Measurements from ENCODE around the gene HCFC1.
A peak's percentile ranks its signal among the peaks of the same experiment; 100 is the strongest.

The HCFC1 gene

DNA sequence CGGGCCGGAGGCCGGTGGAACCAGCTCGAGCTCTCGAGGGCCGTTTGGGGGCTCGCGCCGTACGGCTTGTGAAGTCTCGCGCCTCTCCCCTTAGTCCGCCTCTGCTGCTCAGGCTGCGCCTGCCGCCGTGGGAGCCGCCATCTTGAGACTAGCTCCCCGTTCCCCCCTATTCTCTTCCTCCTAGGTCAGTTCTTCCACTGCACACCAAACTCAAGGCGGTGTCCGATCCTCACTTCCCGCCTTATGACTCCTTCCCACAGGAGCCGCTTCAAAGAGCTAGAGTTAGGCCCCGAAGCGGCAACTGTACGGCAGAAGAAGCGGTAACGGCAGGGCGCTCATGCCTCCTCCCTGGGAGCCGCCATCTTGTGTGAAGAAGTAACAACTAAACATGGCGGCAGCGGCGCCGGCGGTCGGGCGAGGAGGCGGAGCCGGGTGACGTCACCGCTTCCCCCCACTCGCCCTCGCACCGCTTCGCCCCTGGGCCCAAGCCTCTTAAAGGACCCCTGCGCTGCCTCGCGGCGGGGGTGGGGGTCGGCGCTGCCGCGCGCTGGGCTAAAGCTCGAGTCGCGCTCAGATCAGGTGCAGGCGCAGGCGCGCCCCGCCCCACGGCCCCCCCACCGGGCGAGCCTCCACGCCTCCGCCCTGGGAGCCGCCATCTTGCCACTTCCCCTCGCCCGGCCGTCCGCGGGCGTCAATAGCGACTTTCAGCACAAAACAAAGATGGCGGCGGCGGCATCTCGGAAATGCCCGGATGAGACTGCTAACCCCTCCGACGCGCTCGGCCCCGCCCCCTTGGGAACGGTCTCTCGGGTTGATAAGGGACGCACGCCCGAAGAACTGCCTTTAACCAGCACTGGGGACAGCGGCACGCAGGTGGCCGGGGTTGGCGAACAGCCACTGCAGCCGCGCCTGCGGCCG lies at the start of gene HCFC1:
Gene HCFC1, minus strand, starts transcription at position 369 of the 918 bp plus-strand sequence. CDS start 978 bp downstream, outside the sequence.
- peak; percentile 98 to 99 (median 99) for DNase-seq

DNA sequence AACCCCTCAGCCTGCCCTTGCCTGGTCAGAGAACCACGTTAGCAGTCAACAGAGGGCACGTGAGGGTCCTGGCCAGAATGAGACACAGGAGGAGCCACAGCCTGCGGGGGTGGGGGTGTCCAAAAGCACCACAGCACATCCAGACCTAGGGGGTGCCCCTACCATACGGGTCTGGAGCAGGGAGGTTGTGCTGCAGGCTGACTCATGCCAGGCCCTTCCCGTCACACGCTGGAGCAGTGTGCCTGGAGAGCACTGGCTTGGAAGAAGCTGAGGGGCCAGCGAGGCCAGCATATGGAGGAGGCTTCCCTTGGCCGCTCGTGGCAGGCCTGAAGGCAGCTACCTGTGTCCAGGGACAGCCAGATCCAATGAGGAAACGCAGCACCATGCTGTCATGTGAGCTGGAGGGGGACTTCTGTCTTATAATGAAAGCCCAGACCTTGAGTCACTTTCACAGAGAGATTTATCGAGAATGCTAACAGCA lies 49.6 kb upstream of the HCFC1 start:
- no peak for DNase-seq

DNA sequence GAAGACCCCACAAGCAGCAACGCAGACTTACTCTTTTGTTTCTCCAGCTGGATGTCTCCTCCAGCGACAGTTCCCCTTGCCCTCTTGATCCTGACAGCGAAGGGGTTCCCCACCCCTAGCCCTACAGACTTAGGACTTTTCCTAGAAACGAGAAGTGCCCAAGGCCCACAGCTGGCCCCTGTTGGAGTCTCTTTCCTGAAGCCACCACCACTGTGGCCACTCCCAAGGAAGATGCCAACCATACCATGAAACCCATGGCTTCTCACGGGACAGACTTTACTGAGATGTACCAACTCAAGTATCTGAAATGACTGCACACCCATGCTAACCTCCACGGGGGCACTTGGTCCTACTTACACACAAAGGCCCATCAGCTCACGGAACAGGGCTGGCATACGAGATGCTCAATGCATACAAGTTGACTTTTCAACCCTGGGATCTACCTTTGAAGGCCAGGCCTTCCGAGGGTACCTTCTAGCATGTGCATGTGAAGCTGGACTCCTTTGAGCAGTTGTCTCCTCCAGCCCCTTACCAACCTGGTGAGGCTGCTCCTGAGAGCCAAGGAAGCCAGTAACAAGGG lies 49.0 kb upstream of the HCFC1 start:
- no peak for DNase-seq

DNA sequence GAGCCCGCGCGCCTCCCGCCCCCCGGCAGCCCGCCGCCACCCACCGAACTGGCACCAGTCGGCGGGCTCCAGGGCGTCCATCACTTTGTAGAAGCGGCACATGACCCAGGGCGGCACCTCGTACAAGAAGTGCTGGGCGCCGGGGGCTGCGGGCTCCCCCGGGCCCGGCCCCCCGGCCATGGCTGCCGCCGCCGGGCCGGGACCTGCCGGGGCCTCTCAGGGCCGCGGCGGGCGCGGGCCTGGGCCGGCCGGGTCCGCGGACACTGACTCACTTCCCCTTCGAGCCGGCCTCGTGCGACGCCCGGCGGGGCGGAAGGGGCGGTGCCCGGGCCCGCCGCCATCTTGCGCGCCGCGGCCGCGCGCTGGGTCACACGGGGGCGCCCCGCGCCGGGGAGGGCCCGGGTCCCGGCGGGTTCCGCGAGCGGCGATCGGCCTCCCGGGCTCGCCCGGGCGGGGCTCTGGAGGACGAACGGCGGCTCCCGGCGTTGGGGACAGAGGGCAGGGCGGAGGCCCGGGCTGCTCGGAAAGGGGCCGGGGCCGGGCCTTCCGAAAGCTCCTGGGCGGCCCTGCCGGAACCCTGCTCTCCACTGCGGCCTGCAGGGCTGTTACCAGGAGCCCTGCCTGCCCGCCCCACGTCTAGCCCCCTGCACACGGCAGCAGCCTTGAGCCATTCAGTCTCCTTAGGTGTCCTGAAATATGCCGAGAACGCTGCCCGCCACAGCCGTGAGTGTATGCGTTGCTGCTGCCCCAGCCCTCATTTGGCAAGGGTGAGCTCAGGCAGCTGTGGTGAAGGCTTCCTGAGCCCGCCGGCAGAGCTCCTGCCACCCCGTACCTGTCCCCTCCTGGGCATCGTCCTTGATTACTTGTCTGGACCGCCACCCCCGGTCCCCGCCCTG lies 48.3 kb upstream of the HCFC1 start, which contains the start of gene IRAK1:
Gene IRAK1, minus strand, starts transcription at position 270 of the 896 bp plus-strand sequence. Its CDS starts 90 bp downstream, at position 180.
- peak; percentile 63 to 83 (median 64) for DNase-seq

DNA sequence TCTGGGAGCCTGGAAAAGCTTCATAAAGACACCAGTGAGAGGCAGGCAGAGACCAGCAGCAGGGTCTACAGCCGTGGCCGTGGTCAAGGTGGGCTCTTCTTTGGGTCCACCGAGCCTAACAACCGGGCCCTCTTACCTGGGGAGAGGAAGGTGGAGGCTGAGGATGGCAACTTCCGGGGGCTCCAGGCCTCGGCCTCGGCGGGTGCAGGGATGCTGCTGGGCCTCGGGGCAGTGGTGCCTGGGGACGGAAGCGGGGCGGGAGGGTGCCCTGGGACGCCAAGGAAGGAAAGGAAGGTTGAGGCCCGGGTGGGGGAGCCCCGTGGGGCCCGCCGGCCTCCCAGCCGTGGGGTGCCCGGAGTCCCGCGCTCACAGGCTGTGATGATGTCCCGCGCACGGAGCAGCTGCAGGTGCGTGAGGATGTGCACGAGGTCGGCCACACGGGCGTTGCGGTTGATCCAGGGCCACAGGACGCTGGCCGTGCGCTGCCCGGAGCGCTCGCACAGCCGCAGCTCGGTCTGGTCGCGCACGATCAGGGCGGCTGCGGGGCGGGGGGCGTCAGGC lies 47.5 kb upstream of the HCFC1 start:
- DNase-seq = peak in 2 of 3 experiments; percentile 48 to 56

DNA sequence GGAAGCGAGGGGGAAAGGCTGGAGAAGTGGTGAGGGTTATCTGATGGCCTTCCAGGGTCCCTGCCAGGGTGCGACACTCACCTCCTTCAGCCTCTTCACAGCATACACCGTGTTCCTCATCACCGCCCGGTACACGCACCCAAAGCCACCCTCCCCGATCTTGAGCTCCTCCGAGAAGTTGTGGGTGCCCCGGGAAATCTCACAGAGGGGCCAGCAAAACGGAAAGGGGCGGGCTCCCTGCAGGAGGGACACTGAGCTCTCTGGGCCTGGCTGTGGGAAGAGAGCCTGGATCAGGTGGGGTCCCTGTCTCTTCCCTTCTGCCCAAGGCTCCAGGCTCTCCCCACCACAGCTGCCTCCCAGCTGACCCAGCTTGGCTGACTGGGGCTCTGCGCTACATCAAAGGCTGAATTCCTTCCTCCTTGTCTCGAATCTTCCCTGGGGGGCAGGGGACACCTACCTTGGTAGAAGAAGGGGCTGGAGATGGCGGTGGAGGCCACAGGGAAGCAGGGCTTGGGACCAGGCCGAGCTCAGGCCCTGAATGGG lies 47.0 kb upstream of the HCFC1 start:
- DNase-seq = no peak

DNA sequence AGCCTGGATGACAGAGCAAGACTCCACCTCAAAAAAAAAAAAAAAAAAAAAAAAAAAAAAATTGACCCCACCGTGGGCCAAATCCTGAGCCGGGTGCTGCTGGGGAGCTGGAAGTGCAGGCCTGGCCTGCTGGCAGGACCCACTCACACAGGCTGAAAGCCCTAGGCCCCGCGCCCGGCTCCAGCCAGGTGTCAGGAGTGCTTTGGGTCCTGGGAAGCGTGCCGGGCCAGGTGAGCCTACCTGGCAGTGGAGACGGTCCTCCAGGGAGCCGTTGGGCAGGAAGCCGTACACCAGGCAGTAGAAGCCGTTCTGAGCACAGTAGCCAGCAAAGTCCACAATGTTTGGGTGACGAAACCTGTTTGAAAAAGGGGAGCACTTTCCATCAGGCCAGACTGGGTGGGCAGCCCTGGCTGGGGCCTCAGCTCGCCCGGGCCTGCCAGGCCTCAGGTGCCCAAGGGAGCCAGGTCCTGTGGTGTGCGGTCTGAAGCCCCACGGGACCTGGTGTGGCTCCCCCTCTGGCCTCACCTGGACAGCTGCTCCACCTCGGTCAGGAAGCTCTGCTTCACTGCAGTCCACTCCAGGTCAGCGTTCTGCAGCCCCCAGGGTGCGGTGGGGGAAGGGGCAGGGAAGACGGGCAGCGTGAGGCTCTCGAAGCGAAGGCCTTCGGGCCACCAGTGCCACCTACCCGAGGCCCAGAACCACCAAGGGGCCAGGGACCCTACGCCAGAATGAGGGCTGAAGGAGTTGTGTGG lies 46.3 kb upstream of the HCFC1 start:
- DNase-seq = no peak

DNA sequence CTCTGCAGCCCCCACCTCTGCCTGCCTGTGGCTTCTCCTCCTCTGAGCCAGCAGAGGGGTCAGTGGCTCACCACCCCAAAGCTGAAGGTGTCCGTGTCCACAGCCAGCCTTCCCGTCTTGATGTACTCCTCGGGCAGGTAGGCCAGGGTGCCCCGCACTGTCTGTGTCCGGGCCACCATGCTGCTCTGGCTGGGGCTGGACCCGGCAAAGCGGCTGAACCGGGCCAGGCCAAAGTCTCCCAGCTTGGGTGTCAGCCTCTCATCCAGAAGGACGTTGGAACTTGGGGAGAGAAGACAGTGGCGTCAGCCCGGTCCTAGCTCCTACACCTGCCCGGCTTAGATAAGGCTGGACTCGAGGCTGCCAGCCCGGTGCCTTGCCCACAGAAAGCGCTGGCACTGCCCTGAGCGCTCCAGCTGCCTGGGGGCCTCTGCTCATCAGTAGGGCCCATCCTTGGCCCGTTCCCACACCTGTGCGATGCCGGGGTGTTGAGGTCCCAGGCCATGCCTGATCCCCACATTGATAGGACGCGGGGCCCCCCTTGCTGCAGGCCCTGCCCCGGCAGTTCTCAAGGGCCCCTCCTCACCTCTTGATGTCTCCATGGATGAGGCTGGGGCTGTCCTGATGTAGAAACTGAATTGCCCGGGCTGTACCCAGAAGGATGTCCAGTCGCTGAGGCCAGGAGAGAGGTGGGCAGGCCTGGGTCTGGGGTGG lies 44.9 kb upstream of the HCFC1 start:
- DNase-seq = no peak

DNA sequence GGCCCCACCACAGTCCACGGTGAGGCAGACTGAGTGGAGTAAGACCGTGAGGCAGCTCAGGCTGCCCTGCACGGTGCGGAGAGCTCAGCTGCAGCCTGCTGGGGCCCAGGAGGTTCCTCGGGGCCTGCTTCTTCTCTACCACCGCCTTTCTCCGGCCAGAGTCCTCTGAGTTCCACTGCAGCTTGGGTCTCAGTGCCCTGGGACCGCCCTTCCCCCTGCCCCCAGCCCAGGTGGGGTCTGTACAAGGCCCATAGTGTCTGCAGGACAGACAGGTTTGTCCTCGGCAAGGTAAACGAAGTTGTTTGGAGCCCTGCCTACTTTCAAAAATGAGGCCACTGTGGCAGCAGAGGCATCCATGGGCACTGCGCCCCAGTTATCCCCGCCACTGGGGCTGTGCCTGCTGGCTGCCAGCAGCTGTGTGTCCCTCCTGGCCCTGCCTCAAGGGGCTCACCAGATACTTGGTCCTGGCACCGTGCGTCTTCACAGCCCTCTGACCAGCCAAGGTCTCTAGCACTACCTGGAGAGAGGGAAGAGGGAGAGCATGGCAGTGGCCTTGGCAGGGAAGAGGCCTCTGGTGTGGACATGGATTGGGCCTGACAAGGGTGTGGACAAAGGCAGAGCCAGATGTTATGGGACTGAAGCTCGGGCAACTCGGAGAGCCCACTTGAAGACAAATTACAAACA lies 44.1 kb upstream of the HCFC1 start:
- no peak for DNase-seq

DNA sequence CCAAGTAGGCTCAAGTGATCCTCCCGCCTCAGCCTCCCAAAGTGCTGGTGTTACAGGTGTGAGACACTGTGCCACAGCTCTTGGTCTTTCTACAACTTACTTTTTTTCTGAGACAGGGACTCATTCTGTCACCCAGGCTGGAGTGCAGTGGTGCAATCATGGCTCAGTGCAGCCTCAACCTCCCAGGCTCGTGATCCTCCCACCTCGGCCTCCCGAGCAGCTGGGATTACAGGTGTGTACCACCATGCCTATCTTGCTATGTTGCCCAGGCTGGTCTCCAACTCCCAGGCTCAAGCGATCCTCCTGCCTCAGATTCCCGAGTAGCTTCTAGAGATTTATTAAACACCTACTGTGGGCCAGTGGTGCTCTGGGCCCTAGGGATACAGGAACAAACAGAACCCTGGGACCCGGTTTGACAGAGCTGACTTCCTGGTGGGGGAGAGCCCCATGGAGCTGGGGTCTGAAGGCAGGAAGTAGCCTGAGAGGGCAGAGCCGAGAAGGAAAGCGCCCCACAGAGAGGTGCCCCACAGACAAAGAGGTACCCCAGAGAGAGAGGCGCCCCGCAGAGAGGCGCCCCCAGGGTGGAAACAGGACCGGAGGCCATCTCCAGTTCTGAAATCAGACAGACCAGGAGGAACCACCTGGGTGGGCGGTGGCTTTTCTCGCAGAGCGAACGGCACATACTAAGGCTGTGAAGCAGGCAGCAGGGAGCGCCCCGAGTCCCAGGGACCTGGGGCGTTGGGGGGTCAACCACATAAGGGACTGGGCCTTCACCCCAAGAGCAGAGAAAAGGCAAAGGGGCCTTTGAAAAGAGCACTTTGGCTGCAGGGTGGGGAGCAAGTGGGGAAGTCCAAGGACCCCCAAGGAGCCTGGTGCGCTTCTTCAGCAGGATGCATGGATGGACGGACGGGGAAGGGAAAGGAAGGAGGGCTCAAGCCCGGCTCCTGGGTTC lies 43.1 kb upstream of the HCFC1 start:
- no peak for DNase-seq

DNA sequence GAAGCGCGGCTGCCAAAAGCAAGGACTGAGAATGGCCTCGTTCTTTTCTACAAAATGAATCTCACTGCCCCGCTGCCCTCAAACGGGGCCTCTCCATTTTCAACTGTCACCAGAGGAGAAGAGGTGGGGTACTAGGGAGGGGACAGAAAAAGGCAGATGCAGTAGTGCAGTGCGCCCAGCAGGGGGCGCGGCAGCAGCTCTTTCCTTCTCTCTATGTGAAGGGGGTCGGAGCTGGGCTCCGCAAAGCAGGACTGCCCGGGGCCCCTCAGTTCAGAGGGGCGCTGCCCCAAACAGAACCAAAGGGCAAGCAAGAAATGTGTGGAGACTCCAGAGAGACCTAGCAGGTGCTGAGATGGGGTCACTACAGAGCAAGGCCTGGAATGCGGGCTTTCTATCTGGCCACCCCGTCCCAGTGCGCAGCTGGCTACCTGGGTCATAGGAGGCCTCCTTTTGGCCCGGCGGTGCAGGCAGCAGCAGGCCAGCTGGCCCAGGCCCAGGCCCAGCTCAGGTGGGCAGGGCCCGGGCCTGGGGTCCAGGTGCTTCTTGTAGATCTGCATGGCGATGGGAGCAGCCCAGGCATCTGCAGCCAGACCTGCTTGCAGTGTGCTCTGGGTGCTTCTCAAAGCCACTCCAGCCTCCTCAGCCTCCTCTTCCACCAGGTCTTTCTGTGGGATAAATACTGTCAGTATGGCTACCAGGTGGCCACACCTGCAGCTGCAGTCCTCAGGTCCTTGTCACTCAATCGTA lies 42.2 kb upstream of the HCFC1 start:
- DNase-seq = peak; percentile 11 to 46 (median 41)

DNA sequence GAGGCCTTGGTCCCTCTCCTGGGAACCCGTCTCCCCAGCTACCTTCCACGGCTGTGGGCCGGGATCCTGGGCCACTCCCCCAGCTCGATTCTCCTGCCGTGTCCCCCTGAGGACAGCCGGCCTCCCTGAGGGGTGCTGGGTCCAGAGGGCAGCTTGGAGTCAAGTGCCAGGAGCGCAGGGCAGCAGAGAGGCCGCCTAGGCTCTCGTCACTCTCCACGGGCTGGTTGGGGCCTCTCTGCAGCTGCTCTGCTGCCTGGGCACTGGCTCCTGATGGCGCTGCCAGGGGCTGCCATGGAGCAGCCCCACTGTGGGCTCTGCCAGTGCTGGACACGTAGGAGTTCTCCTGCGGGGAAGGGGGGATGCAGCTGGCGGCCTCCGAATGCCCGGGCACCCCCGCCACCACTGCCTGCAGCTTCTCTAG lies 41.4 kb upstream of the HCFC1 start:
- DNase-seq = no peak

DNA sequence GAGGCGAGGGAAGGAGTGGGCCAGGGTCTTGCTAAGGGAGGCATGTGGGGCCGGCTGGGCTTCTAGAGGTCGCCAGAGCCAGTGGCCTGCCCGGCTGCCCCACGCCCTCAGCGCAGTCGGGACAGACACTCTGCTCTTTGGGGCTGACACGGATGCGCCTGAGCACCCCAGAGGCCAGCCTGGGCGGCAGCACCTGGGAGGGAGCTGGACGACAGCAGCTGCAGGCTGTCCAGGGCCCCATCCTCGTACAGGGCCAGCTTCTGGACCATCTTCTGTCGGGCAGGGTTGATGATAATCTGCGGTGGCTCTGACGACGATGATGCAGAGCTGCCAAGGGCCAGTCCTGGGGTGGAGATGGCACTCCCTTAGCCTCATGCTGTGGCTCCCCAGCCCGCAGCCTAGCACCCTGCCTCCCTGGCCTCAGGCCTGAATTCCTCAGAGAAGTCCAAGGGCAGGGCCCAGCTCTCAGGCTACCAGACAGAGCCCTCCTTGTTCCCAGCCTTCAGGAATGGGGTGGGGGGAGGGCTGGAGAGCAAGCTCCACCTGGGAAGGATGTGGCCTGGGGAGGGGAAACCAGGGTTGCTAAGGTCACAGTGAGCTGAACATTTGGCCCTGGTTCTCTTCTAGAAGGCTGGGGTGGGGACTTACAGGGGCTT lies 40.8 kb upstream of the HCFC1 start:
- DNase-seq = no peak

DNA sequence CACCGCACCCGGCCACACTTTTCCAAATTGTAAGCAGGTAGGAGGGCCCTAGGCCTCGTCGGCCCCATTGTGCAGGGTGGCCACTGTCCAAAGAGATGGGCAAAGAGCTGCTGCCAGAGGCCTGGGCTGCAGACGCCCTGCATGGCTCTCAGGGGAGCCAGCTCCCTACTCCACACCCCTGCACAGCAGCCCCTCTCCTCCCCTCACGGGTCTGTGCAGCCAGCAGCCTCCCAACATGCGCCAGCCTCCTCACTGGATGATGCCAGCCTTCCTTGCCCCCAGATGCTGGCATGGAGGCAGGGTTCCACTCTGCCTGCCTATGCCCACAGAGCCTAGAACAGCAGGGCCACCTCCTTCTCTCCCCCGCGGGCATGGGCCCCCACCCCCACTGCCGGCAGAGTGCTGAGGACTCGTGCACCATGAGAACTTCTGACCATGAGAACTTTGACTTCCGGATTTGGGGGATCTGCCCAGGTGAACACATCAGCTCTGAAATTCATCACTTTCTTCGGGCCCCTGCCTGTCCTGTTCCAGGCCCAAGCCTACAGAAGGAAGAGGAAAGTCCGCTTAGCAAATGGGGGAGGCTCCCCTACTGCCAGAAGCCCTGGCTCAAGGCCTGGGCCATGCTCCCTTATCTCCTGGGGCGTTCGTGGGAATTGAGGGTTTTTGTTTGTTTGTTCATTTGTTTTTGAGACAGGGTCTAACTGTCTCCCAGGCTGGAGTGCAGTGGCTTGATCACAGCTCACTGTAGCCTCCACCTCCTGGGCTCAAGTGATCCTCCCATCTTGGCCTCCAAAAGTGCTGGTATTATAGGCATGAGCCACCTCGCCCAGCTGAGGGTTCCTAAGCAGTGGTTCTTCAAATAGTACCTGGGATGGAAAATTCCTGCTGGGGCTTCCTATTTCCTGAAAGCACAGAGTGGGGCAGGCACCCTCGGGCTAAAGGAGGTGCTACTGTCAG lies 40.0 kb upstream of the HCFC1 start:
- DNase-seq = no peak

DNA sequence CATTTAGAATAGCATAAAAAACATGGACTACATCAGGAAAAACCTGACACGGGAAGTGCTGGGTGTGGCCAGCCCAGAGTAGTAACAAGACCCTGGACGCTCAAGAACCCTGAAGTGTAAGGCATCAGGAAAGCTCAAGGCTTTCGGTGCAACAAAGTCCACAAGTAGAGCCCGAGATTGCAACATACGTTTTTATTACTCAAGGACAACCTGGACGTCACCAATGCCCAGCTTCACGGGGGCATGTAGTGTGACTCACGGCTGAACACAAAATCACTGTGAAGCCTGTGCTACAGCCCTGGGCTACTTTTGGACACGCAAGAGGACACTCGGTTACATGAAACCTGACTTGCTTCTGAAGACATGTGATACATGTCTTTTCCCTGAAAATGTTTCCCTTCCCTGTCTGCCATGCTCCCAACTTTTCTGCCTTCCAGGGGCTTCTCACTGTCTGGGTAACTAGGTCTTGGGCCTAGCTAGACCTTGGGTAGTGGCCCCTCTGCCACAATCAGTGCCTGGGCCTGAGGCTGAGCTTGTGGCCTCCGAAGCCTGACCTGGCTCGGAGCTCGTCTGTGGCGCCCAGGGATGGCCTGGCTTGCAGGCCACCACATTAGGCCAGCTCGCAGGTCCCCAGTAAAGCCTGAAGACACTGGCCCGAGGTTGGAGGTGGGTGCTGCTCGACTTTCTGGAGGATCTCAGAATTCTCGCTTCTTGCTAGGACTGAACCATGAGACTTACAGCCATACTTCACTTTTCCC lies 38.9 kb upstream of the HCFC1 start:
- no peak for DNase-seq

DNA sequence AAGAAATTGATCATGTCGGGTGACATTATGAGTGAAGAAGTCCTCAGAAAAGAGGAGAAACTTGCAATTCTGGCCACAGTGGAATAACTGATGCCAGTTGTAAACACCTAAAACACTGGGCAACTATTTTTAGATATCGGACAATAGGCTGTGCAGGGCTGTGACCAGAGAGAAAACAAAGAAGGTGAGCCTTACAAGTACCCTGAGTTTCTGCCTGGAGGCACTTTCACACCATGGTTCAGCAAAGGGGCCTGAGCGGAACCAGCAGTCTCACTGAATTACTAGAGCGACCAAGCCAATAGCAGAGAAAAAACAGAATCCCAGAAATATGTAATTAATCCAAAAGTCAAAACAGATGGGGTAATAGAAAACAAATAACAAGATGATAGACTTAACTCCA lies 36.9 kb upstream of the HCFC1 start:
- peak in 2 of 3 experiments; percentile 18 to 77 for DNase-seq
